Fibroblast of pulmonary artery (primary cell): ENCODE data around the gene DAPK3.

Experiments used
- DNase-seq: peaks from one replicate; pipeline ENCODE4 v3.0.0-alpha.2; 2010; ENCODE audit warnings: low read depth
- H3K4me3 ChIP-seq: replicated peaks from 2 replicates; pipeline ENCODE4 v1.5.1; 2011; ENCODE audit warnings: low read depth, mild to moderate bottlenecking, control low read depth, low read length, moderate library complexity
- CTCF ChIP-seq: IDR thresholded peaks from 2 replicates; pipeline ENCODE4 v1.5.1; 2011; ENCODE audit warnings: mild to moderate bottlenecking, control low read depth, low read length, inconsistent platforms; ENCODE audit errors: missing control alignments

The DAPK3 gene

GRCh38 chr19:3979674-3980352 lies 8.9 kb upstream of the DAPK3 start:
- no peak overlapping the region for H3K4me3 ChIP-seq
- TF ChIP-seq CTCF: no peak
- no peak for DNase-seq

- no peak overlapping the region for H3K4me3 ChIP-seq
- TF ChIP-seq CTCF: no peak
- no peak for DNase-seq
These were observed 8.4 kb upstream of the DAPK3 start for GRCh38 chr19:3979289-3979673.

GRCh38 chr19:3978145-3978544 lies 7.2 kb upstream of the DAPK3 start:
- no peak for TF ChIP-seq CTCF
- no peak overlapping the region for H3K4me3 ChIP-seq
- DNase-seq: no peak

GRCh38 chr19:3977242-3978143 lies 6.6 kb upstream of the DAPK3 start:
- no peak overlapping the region for H3K4me3 ChIP-seq
- TF ChIP-seq CTCF: no peak
- no peak for DNase-seq

GRCh38 chr19:3976495-3977241 lies 5.8 kb upstream of the DAPK3 start:
- no peak for TF ChIP-seq CTCF
- no peak for DNase-seq
- H3K4me3 ChIP-seq: no peak overlapping the region

GRCh38 chr19:3975637-3976087 lies 4.8 kb upstream of the DAPK3 start:
- no peak overlapping the region for H3K4me3 ChIP-seq
- TF ChIP-seq CTCF: no peak

More at GRCh38 chr19:3975637-3976087, 4.8 kb upstream of the DAPK3 start:
- no peak for DNase-seq
